GM19467 (cell line): ENCODE measurements around the gene WDFY4.

Experiments
- ATAC-seq: cut with Tn5 transposase; IDR thresholded peaks from one replicate; pipeline ENCODE4 v1.9.1; 2021; ENCODE audit warnings: mild to moderate bottlenecking, moderate library complexity; ENCODE audit not compliant: unreplicated experiment

Gene WDFY4

DNA sequence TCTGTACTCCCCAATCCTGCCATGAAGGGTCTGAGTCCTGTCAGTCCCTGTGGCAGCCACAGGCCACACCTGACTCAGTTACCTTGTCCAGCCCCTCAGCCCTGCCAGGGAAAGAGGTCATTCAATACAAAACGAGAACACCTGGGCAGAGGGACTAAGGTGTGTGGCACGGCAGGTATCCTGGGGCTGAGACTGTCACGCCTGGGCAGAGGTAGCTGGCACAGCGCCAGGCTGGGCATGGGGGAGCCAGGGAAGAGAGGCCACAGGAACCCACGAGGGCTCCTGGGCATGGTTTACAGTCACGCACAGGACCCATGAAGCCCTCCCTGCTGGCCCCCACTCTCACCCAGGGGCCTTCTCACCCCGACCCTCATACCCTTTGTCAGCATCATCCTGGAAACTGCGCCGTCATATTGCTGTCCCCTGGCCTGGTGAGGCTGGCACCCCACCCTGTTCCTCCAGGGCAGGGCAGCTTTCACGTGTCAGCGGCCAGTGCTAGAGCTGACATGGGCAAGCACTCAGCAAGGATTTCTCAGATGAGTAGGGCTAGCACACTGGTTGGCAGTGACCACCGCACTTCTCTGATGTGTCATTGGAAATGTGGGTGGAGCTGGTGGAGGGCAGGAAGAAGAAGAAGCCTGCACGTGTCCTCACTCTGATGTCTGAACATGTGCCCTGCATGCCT, 212.2 kb downstream of the WDFY4 start:
- no peak for ATAC-seq

DNA sequence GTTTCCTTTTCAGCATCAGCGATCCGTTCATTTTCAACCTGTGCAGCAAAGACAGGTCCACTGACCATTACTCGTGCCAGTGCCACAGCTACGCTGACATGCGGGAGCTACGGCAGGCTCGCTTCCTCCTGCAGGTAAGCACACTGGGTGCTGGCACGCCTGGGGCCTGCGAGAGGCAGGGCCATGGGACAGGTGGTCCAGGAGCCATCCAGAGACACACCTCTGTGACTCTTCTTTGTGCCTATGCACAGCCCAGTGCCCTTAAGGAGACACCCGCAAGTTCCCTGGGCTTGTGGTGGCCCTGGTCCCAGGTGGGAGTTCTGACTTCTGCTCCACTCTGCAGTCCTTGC, 212.7 kb downstream of the WDFY4 start:
- ATAC-seq, result no peak

- no peak for ATAC-seq
Observed at GRCh38 chr10:48898426-48898825, 213.8 kb downstream of the WDFY4 start.

DNA sequence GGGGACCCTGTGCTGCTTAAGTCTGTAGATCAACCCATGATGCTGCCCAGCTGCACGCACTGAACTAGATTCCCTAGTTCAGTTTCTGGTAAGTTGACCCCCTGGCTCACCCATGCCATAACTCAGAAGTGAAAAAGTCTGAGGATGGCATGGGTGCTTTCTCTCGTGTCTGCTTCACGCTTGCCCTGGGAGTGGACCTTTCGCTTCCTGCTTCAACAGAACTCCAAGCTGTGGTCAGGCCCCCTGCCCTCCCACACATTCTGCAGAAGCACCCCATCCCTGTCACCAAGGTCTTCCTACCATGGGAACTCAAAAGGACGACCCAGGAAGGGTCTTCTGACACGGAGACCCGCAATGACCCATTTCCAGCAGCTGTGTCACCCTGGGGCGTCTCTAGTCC, 215.1 kb downstream of the WDFY4 start:
- ATAC-seq, result no peak

DNA sequence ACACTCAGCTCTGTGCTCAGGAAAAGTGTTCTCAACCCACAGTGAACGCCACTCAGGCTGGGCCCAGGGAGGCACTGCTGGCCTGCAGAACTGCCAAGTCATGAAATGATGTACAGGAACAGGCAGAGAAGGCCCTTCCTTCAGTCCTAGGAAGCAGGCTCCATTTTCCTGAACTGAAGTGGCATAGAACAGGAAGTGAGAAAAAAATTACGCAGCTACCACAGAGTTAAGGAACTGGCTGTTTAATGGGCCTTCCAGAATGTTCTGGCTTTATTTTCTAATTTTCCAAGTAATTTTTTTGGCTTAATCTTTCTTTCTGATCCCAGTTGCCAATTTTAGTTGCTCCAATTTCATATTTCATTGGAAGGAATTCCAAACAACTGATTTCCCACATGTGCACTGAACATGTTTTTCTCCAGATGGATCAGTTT, 215.7 kb downstream of the WDFY4 start:
- ATAC-seq, result no peak

- no peak for ATAC-seq
Observed at GRCh38 chr10:48901319-48901718, 216.6 kb downstream of the WDFY4 start.

- no peak for ATAC-seq
Observed at GRCh38 chr10:48902096-48902495, 217.4 kb downstream of the WDFY4 start.

DNA sequence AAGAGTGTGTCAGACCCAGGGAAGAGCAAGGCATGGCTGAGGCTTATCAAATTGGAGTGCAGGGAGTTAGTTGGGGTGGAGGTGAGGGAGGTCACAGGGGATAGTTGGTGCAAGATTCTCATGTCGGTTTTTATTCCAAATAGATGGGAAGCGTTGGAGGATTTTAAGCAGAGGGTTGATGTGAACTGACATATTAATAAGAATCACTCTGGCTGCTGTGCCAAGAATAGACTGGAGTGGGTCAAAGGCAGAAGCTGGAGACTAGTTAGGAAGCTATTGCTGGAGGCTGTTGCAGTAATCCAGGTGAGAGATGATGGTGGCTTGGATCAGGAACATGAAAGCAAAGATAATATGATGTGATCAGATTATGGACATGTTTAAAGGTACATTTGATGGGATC, 218.5 kb downstream of the WDFY4 start:
- ATAC-seq, result no peak

- no peak for ATAC-seq
Observed at GRCh38 chr10:48904861-48905260, 220.2 kb downstream of the WDFY4 start.

GRCh38 chr10:48905311-48905710, 220.6 kb downstream of the WDFY4 start:
- ATAC-seq, result no peak

DNA sequence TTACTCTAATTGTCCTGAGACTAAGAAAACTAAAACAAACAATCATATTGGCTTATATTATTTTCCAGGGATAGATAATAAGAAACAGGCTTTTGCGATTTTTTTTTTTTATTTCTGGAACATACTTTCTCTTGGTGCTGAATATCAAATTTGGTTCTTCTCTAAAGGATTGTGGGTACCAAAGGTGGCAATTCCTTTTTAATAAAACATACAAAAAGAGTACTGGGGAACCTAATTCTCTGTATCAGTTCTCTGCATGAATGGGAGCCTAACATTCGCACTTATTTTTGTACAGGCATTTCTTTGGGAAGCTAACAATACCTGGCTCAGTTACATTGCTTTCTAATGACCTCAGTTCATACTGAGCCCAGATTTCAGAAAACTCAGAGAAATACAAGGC, 222.2 kb downstream of the WDFY4 start:
- no peak for ATAC-seq

DNA sequence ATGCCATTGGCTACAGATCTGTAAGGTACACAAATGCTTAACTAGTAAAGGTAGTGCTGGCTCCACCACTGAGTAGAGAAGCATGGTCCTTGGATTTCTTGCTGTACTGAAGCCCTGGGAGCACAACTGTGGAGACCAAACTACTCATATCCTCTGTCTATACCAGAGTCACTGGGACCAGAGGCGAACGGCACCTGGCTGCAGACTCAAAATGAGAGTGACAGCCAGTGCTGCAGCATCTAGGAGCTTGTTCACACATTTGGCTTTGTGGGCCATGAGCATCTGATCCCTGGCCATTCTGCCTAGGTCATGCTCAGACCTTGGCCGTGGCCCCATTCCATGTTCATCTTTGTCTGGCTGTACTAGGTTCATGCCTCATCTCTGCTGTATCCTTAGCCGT, 223.1 kb downstream of the WDFY4 start:
- no peak for ATAC-seq

- ATAC-seq, result no peak
Observed at GRCh38 chr10:48910548-48910947, 225.9 kb downstream of the WDFY4 start.

DNA sequence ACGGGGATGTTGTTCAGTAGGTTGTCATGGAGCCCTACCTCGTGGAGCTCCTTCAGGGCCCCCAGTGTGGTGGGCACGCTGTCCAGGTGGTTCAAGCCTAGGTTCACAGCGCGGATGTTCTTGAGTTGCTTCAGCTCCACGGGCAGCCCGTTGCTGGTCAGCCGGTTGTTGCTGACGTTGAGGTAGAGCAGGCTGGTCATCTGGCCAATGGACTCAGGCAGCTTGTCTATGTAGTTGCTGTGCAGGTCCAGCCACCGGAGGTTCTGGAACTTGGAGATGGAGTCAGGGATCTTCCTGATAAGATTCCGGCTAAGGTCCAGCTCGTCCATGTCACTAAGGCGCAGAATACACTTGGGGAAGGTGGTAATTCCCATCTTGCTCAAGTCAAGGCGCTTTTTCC, 229.0 kb downstream of the WDFY4 start:
- ATAC-seq, result no peak

- ATAC-seq, result no peak
Observed at GRCh38 chr10:48923748-48924147, 239.1 kb downstream of the WDFY4 start.

- ATAC-seq, result no peak
Observed at GRCh38 chr10:48924988-48925387, 240.3 kb downstream of the WDFY4 start.

GRCh38 chr10:48926255-48926654, 241.6 kb downstream of the WDFY4 start:
- ATAC-seq, result no peak

GRCh38 chr10:48926764-48927540, 242.3 kb downstream of the WDFY4 start:
- ATAC-seq, result no peak

- ATAC-seq, result no peak
Observed at GRCh38 chr10:48929413-48929990, 244.8 kb downstream of the WDFY4 start.

DNA sequence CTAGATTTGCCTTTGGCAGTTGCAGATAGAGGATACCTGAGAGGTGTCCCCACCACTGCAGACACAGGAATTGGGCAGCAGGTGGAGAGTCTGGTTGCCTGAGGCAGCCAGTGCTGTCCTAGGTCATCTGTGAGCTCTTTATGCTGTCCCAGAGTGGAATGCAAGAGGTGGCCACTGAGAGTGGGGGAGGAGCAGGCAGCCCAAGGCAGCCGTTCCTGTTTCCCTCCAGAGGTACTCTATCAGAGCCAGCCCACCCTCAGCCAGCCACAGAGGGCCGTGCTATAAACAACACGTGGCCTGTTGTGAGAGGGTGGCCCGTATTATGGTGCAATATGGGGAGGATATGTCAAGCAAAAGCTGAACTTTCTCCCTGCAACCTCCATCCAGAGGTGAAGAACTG, 246.5 kb downstream of the WDFY4 start:
- no peak for ATAC-seq

DNA sequence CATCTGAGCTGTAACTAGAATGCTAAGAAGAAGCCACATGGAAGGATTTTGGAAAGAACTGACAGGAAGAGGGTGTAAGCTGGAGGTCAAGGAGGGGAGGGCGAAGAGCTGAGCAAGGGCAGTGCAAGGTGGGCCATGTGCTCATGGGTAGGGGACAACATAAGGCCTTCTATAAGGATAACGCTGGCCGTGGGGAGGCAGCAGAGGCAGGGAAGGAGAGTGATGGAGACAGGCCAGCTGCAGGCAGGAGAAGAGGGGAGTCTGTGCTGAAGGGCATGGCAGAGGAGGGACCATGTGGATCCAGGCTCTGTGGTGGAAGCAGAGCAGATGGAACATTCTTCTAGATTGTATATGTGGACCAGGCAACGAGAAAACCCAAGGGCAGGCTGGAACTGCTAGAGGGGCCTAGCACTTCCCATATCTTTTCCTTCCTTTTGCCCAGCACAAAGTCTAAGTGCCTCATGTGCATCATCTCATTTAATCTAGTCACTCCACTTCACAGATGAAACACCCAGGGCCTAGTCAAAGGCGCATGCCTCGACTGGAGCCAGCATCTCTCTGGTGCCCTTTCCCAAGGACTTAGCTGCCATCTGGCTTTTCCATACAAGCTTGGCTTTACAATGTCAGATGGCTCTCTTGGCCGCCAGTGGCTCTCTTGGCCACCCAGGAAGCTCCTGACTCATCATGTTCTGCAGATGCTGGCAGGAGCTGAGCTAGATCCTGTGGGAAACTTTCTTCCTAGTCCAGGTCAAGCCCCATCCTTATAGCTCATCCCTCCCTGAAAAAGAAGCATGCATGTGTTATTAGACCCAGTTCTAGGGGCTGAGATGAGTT, 248.4 kb downstream of the WDFY4 start:
- no peak for ATAC-seq
